Measurements from ENCODE around the gene NTRK1. TPM values are rescaled to one million over a fixed set of nuclear protein-coding genes. Genes with fewer than 3 reads are reported as not detected.

NTRK1 gene
- total and polyA plus RNA-seq, 4 donors = 0.15 to 0.61 (median 0.24) TPM; not detected in 1

DNA sequence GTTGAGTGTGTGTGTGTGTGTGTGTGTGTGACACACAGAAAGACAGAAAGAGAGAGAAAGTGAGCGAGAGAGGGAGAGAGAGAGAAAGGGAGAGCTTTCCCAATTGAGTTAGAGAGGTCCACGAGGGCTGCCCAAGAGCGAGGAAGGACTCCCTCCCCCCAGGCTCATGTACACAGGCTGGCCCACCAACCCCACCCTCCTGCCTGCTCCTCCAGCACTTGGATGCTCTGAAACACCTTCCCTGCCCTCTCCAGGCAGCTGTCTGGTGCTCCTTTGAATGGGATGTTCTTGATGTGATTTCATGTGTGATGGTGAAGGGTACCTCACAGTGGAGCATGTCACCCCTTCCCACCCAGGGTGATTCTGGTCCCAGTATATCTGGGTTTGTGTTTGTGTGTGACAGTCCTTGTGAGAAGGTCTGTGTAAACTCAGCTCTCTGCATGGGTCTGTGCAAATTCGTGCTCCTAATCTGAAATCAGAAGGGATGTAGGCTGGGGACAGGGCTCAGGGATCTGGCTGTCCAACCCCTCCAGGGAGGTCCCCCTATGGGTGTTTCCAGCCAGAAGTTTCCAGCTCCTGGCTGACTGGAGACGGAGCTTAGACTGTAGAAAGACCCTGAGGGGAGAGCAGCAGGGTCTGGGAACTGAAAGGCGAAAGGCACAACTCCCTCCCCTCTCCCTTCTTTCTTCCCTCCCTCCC, 26.1 kb downstream of the NTRK1 start:
- H3K4me3 ChIP-seq = no peak overlapping the region
- H3K27me3 ChIP-seq (ENCODE audit: control insufficient read depth in 3 of 3, insufficient read depth in 3 of 3, low read length in 2 of 3) = peaks cover 0 to 7% (median 0%) of the 10 kb centered on the region in 3 donors
- 47 to 55% methylated on average over 6 of the region's 6 CpGs for WGBS, 2 donors
- no peak overlapping the region for H3K9ac ChIP-seq (ENCODE audit: insufficient read depth in 1 of 2, low read length in 2 of 2)
- no peak for ATAC-seq (ENCODE audit: insufficient read depth, low FRiP score)
- TF ChIP-seq, protein P1, sequence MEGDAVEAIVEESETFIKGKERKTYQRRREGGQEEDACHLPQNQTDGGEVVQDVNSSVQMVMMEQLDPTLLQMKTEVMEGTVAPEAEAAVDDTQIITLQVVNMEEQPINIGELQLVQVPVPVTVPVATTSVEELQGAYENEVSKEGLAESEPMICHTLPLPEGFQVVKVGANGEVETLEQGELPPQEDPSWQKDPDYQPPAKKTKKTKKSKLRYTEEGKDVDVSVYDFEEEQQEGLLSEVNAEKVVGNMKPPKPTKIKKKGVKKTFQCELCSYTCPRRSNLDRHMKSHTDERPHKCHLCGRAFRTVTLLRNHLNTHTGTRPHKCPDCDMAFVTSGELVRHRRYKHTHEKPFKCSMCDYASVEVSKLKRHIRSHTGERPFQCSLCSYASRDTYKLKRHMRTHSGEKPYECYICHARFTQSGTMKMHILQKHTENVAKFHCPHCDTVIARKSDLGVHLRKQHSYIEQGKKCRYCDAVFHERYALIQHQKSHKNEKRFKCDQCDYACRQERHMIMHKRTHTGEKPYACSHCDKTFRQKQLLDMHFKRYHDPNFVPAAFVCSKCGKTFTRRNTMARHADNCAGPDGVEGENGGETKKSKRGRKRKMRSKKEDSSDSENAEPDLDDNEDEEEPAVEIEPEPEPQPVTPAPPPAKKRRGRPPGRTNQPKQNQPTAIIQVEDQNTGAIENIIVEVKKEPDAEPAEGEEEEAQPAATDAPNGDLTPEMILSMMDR (IDR thresholded peaks at IDR 0.05; ENCODE audit: control extremely low read depth, extremely low read depth) = no peak
- peaks cover 0 to 27% (median 4%) of the 10 kb centered on the region in 5 donors for H3K4me1 ChIP-seq (ENCODE audit: control insufficient read depth in 5 of 5, insufficient read depth in 5 of 5, low read length in 5 of 5)
- no peaks in the 10 kb centered on the region for H3K36me3 ChIP-seq (ENCODE audit: control insufficient read depth in 4 of 4, insufficient read depth in 4 of 4, low read length in 4 of 4)
- DNase-seq = no peak
- no peaks in the 10 kb centered on the region for H3K9me3 ChIP-seq (ENCODE audit: control insufficient read depth in 4 of 4, insufficient read depth in 3 of 4, low read length in 3 of 4)
- no peak overlapping the region for H3K27ac ChIP-seq (ENCODE audit: low read depth in 1 of 2, low read length in 1 of 2)

- H3K4me1 ChIP-seq (ENCODE audit: control insufficient read depth in 5 of 5, insufficient read depth in 5 of 5, low read length in 5 of 5) = peaks cover 0 to 27% (median 4%) of the 10 kb centered on the region in 5 donors
- 28 to 44% methylated on average over 3 of the region's 3 CpGs for WGBS, 2 donors
- no peak overlapping the region for H3K27ac ChIP-seq (ENCODE audit: low read depth in 1 of 2, low read length in 1 of 2)
- TF ChIP-seq, protein P1 (IDR thresholded peaks at IDR 0.05; ENCODE audit: control extremely low read depth, extremely low read depth) = no peak
- ATAC-seq (ENCODE audit: insufficient read depth, low FRiP score) = no peak
- peak in 1 of 3 donors; percentile 34 for DNase-seq
- H3K4me3 ChIP-seq = no peak overlapping the region
- H3K9ac ChIP-seq (ENCODE audit: insufficient read depth in 1 of 2, low read length in 2 of 2) = no peak overlapping the region
- no peaks in the 10 kb centered on the region for H3K36me3 ChIP-seq (ENCODE audit: control insufficient read depth in 4 of 4, insufficient read depth in 4 of 4, low read length in 4 of 4)
- H3K9me3 ChIP-seq (ENCODE audit: control insufficient read depth in 4 of 4, insufficient read depth in 3 of 4, low read length in 3 of 4) = no peaks in the 10 kb centered on the region
- H3K27me3 ChIP-seq (ENCODE audit: control insufficient read depth in 3 of 3, insufficient read depth in 3 of 3, low read length in 2 of 3) = peaks cover 0 to 7% (median 0%) of the 10 kb centered on the region in 3 donors
Observed at GRCh38 chr1:156887317-156887716, 26.7 kb downstream of the NTRK1 start.

DNA sequence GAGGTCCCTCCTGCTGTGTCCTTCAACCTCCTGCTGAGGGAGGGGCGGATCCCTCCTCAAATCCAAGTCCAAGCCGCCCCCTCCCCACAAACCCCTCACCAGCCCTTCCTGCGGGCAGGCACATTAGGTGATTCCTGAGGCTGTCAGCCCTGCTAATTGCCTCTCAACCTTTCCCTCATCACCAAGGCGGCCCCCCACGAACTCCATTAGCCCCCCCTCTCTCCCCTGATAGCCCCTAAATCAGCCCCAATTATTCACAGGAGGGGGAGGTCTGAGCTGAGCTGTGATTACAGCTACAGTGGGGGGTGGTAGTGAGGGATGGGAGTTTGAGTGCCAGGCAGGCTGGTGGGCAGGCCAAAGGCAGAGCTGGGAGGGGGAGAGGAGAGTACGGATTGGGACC, 27.1 kb downstream of the NTRK1 start:
- Histone ChIP-seq H3K9me3 (ENCODE audit: control insufficient read depth in 4 of 4, insufficient read depth in 3 of 4, low read length in 3 of 4) (no peaks in the 10 kb centered on the region), H3K36me3 (ENCODE audit: control insufficient read depth in 4 of 4, insufficient read depth in 4 of 4, low read length in 4 of 4) (no peaks in the 10 kb centered on the region), H3K4me1 (ENCODE audit: control insufficient read depth in 5 of 5, insufficient read depth in 5 of 5, low read length in 5 of 5) (peaks cover 0 to 28% (median 4%) of the 10 kb centered on the region in 5 donors), H3K27me3 (ENCODE audit: control insufficient read depth in 3 of 3, insufficient read depth in 3 of 3, low read length in 2 of 3) (peaks cover 0 to 10% (median 0%) of the 10 kb centered on the region in 3 donors), H3K4me3 (no peak overlapping the region), H3K27ac (ENCODE audit: low read depth in 1 of 2, low read length in 1 of 2) (no peak overlapping the region), H3K9ac (ENCODE audit: insufficient read depth in 1 of 2, low read length in 2 of 2) (no peak overlapping the region)
- ATAC-seq (ENCODE audit: insufficient read depth, low FRiP score) (no peak), DNase-seq (no peak)
- TF ChIP-seq, protein P1 (IDR thresholded peaks at IDR 0.05; ENCODE audit: control extremely low read depth, extremely low read depth) = no peak
- WGBS, 2 donors = 44 to 60% methylated on average over 6 of the region's 6 CpGs

Data from lung (tissue), 12 donors.